Mesendoderm (in vitro differentiated cells): ENCODE results near the gene SLC2A5.

Experiments
- DNase-seq: peaks from one replicate; pipeline ENCODE4 v3.0.0; 2013
- H2AK5ac ChIP-seq: 2 replicates; pipeline ENCODE4 v1.6.1; 2013; ENCODE audit warnings: low read length, inconsistent platforms
- H2BK120ac ChIP-seq: 2 replicates; pipeline ENCODE4 v1.6.1; 2013; ENCODE audit warnings: low read depth, mild to moderate bottlenecking, low read length, moderate library complexity, mixed read lengths
- H2BK15ac ChIP-seq: replicated peaks from 2 replicates; pipeline ENCODE4 v1.6.1; 2013; ENCODE audit warnings: low read depth, mild to moderate bottlenecking, moderate library complexity
- H2BK5ac ChIP-seq: 2 replicates; pipeline ENCODE4 v1.6.1; 2013; ENCODE audit warnings: low read length, inconsistent platforms
- H3K18ac ChIP-seq: 2 replicates; pipeline ENCODE4 v1.6.1; 2013; ENCODE audit warnings: mild to moderate bottlenecking, low read length, mixed read lengths
- H3K23ac ChIP-seq: one replicate; pipeline ENCODE4 v1.6.1; 2013; ENCODE audit warnings: low read length
- H3K27ac ChIP-seq: 2 replicates; pipeline ENCODE4 v1.5.1; 2013; ENCODE audit warnings: low read depth, mild to moderate bottlenecking, inconsistent platforms, low read length, moderate library complexity
- H3K27me3 ChIP-seq: 2 replicates; pipeline ENCODE4 v1.6.1; 2013; ENCODE audit warnings: low read length, control low read depth, mild to moderate bottlenecking, inconsistent platforms; ENCODE audit not compliant: insufficient read depth, poor library complexity
- H3K36me3 ChIP-seq: 2 replicates; pipeline ENCODE4 v1.6.1; 2013; ENCODE audit warnings: low read length, inconsistent platforms; ENCODE audit not compliant: control insufficient read depth, insufficient read depth
- H3K4ac ChIP-seq: one replicate; pipeline ENCODE4 v1.6.1; 2013; ENCODE audit warnings: low read depth, mild to moderate bottlenecking, low read length, moderate library complexity
- H3K4me1 ChIP-seq: 2 replicates; pipeline ENCODE4 v1.6.1; 2013; ENCODE audit warnings: low read depth, low read length, inconsistent platforms; ENCODE audit not compliant: control insufficient read depth
- H3K4me2 ChIP-seq: 2 replicates; pipeline ENCODE4 v1.6.1; 2013; ENCODE audit warnings: low read length
- H3K4me3 ChIP-seq: 2 replicates; pipeline ENCODE4 v1.5.1; 2013; ENCODE audit warnings: mild to moderate bottlenecking, low read length
- H3K56ac ChIP-seq: one replicate; pipeline ENCODE4 v1.6.1; 2013; ENCODE audit warnings: low read length
- H3K79me1 ChIP-seq: 2 replicates; pipeline ENCODE4 v1.6.1; 2013; ENCODE audit warnings: low read length, inconsistent platforms
- H3K79me2 ChIP-seq: 2 replicates; pipeline ENCODE4 v1.6.1; 2013; ENCODE audit warnings: mild to moderate bottlenecking, low read length; ENCODE audit not compliant: control insufficient read depth, insufficient read depth
- H3K9ac ChIP-seq: 2 replicates; pipeline ENCODE4 v1.6.1; 2013; ENCODE audit warnings: low read length, inconsistent platforms
- H4K5ac ChIP-seq: one replicate; pipeline ENCODE4 v1.6.1; 2013; ENCODE audit warnings: low read length
- H4K8ac ChIP-seq: one replicate; pipeline ENCODE4 v1.6.1; 2013; ENCODE audit warnings: low read depth, mild to moderate bottlenecking, control low read depth, low read length, moderate library complexity
- WGBS: extraction: QIAGEN DNeasy Blood & Tissue Kit; methylation state at CpG from one replicate; pipeline ENCODE4 v1.1.7; 2013; ENCODE audit warnings: low lambda C conversion rate, missing lambda C conversion rate; ENCODE audit not compliant: insufficient coverage; ENCODE audit errors: extremely low coverage; 5-methylcytosine and 5-hydroxymethylcytosine counted together

SLC2A5 gene

DNA sequence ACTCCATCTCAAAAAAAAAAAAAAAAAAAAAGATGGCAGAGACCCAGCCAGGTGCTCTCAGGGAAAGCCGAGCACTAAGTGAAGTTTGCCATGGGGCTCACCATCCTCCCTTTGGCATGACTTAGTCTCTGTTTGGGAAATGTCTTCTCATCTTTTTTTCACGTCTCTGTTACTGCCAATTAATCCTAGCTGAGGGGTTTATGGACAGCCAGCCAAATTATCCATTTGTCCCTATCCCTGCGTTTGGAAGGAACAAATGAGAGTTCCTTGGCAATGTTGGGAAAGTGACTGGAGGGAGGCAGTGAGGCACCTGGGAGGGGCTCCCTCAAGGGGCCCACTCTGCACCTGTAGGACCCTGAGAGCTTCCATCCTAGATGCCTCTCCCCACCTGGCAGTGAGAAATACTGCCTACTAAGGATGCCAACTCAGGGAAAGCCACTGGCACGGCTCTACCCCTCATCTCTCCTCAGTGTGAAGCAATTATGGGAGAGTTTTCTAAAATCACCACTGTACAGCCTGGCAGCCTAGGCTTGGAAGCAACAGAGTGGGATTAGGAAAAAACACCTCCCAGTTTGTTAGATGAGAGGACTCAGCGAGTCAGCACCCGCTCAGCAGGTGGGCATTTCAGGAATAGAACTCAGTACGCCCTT, 23.4 kb downstream of the SLC2A5 start:
- Histone ChIP-seq H3K4me1 (no peaks in the 10 kb centered on the region), H4K5ac (no peak overlapping the region), H2AK5ac (no peak overlapping the region), H3K27ac (no peak overlapping the region), H3K18ac (no peak overlapping the region), H4K8ac (no peak overlapping the region), H3K4me3 (no peak overlapping the region), H3K4ac (no peak overlapping the region), H3K56ac (no peak overlapping the region), H3K9ac (no peak overlapping the region), H3K27me3 (no peaks in the 10 kb centered on the region), H2BK5ac (no peak overlapping the region), H3K79me1 (no peaks in the 10 kb centered on the region), H3K23ac (no peak overlapping the region), H3K79me2 (no peaks in the 10 kb centered on the region), H2BK15ac (no peak overlapping the region), H3K4me2 (no peak overlapping the region), H2BK120ac (no peak overlapping the region), H3K36me3 (no peaks in the 10 kb centered on the region)
- no CpG with 5 or more reads among the region's 7 CpGs for WGBS
- no peak for DNase-seq

DNA sequence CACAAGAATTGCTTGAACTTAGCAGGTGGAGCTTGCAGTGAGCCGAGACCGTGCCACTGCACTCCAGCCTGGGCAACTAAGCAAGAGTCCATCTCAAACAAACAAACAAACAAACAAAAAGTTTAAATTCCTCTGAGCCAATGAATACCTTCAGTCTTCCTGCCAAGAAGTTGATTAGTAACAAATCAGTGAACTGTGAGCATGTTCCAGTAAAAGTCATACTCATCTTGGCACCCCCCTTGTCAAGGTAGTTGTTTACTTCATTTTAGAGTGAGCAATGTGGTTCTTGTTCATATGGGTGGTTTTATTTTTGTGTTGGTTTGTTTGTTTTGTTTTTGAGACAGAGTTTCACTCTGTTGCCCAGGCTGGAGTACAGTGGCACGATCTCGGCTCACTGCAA, 25.2 kb downstream of the SLC2A5 start:
- no peak overlapping the region for H3K9ac ChIP-seq
- H3K27me3 ChIP-seq, result no peaks in the 10 kb centered on the region
- H3K18ac ChIP-seq, result no peak overlapping the region
- H3K23ac ChIP-seq, result no peak overlapping the region
- H3K4me1 ChIP-seq, result no peaks in the 10 kb centered on the region
- no peak overlapping the region for H2BK15ac ChIP-seq
- no peak for DNase-seq
- H3K27ac ChIP-seq, result no peak overlapping the region
- WGBS, result no CpG with 5 or more reads among the region's 4 CpGs
- H3K79me2 ChIP-seq, result no peaks in the 10 kb centered on the region
- H2BK5ac ChIP-seq, result no peak overlapping the region
- H4K5ac ChIP-seq, result no peak overlapping the region
- no peak overlapping the region for H3K4me2 ChIP-seq
- no peak overlapping the region for H2BK120ac ChIP-seq
- H3K4ac ChIP-seq, result no peak overlapping the region
- no peak overlapping the region for H3K4me3 ChIP-seq
- no peak overlapping the region for H4K8ac ChIP-seq
- H3K79me1 ChIP-seq, result no peaks in the 10 kb centered on the region
- H3K56ac ChIP-seq, result no peak overlapping the region
- no peak overlapping the region for H2AK5ac ChIP-seq
- H3K36me3 ChIP-seq, result no peaks in the 10 kb centered on the region

DNA sequence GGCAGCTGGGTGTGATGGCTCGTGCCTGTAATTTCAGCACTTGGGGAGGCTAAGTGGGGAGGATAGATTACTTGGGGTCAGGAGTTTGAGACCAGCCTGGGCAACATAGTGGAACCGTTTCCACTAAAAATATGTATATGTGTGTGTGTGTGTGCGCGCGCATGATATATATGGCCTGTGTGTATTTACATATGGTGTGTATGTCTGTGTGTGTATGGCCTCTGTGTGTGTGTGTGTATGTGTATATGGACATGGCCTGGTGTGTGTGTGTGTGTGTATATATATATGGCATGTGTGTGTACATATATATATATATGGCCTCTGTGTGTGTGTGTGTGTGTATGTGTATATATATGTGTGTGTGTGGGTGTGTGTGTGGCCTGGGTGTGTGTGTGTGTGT, 27.2 kb downstream of the SLC2A5 start:
- no peak overlapping the region for H3K23ac ChIP-seq
- H4K5ac ChIP-seq, result no peak overlapping the region
- no peak overlapping the region for H2BK120ac ChIP-seq
- no peaks in the 10 kb centered on the region for H3K79me2 ChIP-seq
- no peak overlapping the region for H2BK5ac ChIP-seq
- no peak overlapping the region for H3K9ac ChIP-seq
- no peak overlapping the region for H3K4ac ChIP-seq
- no peak overlapping the region for H2AK5ac ChIP-seq
- no CpG with 5 or more reads among the region's 5 CpGs for WGBS
- H4K8ac ChIP-seq, result no peak overlapping the region
- no peaks in the 10 kb centered on the region for H3K4me1 ChIP-seq
- H3K36me3 ChIP-seq, result no peaks in the 10 kb centered on the region
- H3K27ac ChIP-seq, result no peak overlapping the region
- no peak overlapping the region for H3K4me3 ChIP-seq
- no peak overlapping the region for H2BK15ac ChIP-seq
- no peaks in the 10 kb centered on the region for H3K27me3 ChIP-seq
- no peak overlapping the region for H3K18ac ChIP-seq
- no peak overlapping the region for H3K4me2 ChIP-seq
- H3K56ac ChIP-seq, result no peak overlapping the region
- no peaks in the 10 kb centered on the region for H3K79me1 ChIP-seq
- no peak for DNase-seq

DNA sequence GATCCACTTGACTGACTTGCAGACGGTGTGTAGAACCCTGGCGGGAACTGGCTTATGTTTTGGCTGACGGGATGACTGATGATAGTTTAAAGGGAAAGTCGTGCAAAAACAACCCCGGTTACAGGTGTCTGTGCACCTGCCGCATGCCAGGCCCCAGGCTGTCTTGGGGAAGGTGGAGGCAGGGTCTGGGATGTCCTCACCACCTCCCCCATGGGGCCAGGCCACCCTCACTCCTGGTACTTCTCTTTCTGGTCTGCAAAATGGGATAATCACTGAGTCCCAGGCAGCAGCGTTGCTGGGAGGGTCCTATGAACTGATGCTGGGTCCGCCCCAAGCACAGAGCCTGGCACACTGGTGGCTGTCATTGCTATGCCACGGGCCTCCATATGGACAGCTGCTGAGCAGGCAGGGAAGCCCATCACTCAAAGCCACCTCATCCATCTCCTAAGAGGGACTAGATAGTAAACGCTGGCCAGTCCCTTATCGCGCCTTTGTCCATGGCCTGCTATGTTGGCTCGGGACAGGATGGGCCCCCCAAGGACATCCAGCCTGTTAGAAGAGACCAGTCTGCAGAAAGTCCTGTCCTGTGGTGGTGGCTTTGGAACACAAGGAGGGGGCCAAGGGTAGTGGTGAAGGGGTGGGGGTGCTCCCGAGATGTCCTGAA, 28.2 kb downstream of the SLC2A5 start:
- H2BK120ac ChIP-seq, result no peak overlapping the region
- H3K27me3 ChIP-seq, result no peaks in the 10 kb centered on the region
- no peak overlapping the region for H3K9ac ChIP-seq
- H3K36me3 ChIP-seq, result no peaks in the 10 kb centered on the region
- no peak for DNase-seq
- H3K56ac ChIP-seq, result no peak overlapping the region
- no peak overlapping the region for H3K4me3 ChIP-seq
- H3K4me2 ChIP-seq, result no peak overlapping the region
- no peaks in the 10 kb centered on the region for H3K4me1 ChIP-seq
- no peak overlapping the region for H3K18ac ChIP-seq
- H4K8ac ChIP-seq, result no peak overlapping the region
- H3K79me2 ChIP-seq, result no peaks in the 10 kb centered on the region
- no peak overlapping the region for H3K27ac ChIP-seq
- no CpG with 5 or more reads among the region's 14 CpGs for WGBS
- no peaks in the 10 kb centered on the region for H3K79me1 ChIP-seq
- H2BK5ac ChIP-seq, result no peak overlapping the region
- H4K5ac ChIP-seq, result no peak overlapping the region
- H3K4ac ChIP-seq, result no peak overlapping the region
- H2BK15ac ChIP-seq, result no peak overlapping the region
- H3K23ac ChIP-seq, result no peak overlapping the region
- no peak overlapping the region for H2AK5ac ChIP-seq

DNA sequence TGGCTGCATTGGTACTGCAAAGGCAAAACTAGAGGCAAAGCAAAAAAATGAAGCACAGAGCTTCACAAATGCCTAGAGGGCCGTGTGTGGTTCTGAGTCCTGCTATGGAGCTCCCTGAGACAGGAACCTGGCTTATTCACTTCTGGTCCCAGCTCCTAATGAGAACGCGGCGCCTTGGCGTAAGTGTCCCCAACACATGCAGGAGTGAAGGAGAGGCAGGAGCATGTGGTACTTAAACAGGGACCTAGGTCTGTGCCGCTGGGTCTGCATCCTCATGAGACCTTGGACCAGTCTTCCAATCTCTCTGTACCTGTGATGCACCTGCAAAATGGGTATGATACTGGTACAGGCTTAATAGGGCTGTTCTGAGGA, 28.8 kb downstream of the SLC2A5 start:
- Histone ChIP-seq H3K56ac (no peak overlapping the region), H3K9ac (no peak overlapping the region), H3K4me2 (no peak overlapping the region), H3K27me3 (no peaks in the 10 kb centered on the region), H3K4me1 (no peaks in the 10 kb centered on the region), H3K36me3 (no peaks in the 10 kb centered on the region), H4K8ac (no peak overlapping the region), H3K4me3 (no peak overlapping the region), H3K18ac (no peak overlapping the region), H2BK15ac (no peak overlapping the region), H3K79me1 (no peaks in the 10 kb centered on the region), H2AK5ac (no peak overlapping the region), H3K27ac (no peak overlapping the region), H3K4ac (no peak overlapping the region), H2BK120ac (no peak overlapping the region), H4K5ac (no peak overlapping the region), H2BK5ac (no peak overlapping the region), H3K79me2 (no peaks in the 10 kb centered on the region), H3K23ac (no peak overlapping the region)
- no CpG with 5 or more reads among the region's 6 CpGs for WGBS
- DNase-seq, result no peak
